ENCODE data around the gene GGT5.
"Not testable (repeated sequence)": the region's sequence is repeated elsewhere in the genome, so short reads cannot be mapped to it uniquely, and the experiment has no call there.

Gene GGT5

DNA sequence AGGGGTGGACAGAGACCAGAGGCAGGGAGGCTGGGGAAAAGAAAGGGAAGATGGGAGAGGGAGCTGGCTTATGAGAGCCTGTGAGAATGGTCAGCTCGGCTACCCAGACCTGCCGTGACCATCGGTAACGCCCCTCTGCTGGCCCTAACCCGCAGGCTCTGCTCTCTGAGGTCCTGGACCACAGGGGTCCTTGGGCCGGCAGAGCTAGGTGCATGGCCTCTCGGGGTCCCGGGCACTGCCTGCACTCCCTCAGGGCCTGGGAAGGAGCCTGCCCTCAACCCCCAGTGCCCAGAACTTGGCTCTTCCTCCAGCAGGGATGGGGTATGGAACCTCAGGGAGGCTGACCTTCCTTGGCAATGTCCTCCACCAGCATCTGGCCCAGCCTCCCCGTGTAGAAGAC lies 13.2 kb downstream of the GGT5 start:
- DNase-seq: no peak

DNA sequence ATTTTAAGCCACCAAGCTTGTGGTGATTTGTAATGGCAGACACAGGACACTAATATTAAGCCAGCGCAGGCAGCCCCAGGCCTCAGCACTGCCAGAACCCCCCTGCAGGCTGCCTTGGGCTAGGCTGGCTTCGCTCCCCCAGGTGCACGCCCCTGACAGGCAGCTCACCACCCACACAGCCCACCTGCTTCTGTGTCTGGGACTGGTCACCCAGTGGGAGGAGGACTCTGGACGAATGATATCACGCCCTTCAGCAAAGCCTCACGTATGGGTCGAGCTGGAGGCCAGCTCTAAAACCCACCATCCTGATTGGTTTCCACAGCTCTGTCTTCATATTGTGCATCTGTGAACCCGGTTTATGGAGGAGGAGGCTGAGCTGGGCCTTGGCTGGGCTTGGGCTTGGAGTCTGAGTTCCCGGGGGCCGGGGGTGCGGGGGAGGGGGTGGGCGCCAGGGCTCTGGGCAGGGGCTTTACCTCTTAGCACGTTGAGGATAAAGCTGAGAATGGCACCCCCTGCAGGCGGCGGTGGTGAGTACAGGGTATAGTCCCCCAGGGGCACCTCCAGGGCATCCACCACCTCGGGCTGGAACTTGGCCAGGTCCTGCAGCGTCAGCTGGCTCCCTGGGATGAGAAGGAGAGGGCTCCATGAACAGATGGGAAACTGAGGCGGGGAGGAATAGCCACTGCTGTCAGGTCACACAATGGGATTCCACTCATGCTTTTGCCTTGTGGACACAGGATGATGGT lies 13.8 kb downstream of the GGT5 start:
- DNase-seq: peak; percentile 27

DNA sequence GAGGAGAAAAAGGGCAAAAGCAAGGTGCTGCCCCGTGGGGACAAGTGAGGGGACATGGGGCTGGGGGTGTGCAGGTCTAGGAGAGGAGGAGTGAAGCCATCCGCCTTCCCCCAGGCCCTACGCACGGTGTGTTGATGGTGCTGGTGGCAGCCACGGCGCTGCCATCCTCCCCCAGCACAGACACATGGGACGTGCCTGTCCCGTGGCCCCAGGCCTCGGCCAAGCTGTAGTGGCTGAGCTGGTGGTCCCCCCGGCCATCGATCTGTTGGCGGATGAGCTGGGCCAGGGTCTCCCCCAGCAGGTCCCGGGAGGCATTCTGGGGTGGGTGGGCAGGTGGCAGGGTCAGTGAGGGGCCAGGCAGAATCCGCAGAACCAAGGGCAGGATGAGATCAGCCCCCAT lies 18.9 kb downstream of the GGT5 start:
- no peak for DNase-seq

DNA sequence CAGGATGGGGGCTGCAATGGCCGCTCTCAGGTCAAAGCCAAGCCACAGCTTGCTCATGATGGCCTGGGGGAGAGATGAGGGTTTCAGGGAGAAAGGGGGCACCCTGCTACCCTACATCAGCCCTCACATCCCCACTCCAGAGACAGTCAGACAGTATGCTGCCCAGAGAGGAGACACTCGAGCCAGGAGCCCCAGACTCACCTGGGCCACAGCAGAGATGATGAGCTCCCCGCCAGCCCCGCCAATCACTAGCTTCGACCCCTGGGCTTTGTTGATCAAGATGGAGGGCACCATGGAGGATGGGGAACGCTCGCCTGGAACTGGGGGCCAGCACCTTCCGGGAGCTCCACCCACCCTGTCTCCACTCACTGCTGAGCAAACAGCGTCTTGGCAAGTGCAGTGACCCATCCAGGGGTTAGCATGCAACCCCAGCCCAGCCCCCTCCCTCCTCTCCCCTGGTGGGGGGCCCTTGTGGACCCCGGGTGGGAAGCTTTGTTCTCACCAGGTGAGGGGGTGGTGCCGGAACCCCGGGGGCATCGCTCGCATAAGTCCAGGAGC lies 19.8 kb downstream of the GGT5 start:
- no peak for DNase-seq

DNA sequence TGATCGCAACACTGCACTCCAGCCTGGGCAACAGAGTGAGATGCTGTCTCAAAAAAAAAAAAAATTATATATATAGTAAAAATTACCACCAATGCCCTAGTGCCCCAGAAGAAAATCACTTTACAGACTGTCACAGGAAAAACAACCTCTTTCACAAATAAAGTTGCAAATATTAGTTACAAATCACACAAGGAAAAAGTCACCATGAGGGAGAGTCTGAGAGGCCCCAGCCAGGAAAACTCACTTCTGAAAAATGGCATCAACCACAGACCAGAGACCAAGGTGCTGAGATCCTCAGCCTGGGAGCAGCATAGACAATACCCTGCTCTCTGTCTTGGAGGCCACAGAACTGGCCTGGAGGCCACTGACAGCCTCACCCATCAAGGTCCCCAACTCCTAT lies 20.4 kb downstream of the GGT5 start:
- no peak for DNase-seq

DNA sequence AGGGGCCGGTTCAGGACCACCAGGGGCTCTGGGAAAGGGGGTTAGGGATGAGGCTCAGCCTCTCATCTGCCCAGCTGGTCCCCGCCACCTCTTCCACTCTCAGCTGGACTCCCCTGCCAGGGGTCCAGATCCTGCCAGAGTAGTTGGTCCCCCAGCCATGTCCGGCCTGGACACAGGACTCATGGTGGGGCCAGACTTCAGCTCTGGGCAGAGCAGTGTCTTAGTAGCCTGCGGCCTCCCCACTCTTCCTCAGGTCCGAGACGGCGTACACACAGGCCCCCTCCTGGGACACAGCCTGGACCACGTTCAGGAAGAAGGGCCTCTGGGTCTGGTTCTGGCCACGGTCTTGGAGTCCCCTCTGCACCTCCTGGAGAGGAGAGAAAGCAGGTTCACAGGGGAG lies 25.1 kb downstream of the GGT5 start:
- DNase-seq: no peak

DNA sequence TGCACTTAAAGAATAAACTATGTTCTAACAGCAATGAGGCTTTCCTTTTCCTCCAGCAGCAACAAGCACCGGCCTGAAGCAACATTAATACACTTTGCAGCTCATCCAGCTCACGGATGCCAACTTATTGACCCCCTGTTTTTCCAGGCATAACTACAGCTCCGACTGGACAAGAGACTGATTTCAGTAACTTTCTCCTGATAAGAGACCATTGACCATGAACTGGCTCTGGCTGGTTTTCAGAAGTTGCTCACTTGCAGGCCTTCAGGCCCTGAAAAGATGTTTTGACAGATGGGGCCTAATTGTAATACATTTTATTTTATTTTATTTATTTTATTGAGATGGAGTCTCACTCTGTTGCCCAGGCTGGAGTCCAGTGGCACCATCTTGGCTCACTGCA lies 27.5 kb downstream of the GGT5 start:
- no peak for DNase-seq

DNA sequence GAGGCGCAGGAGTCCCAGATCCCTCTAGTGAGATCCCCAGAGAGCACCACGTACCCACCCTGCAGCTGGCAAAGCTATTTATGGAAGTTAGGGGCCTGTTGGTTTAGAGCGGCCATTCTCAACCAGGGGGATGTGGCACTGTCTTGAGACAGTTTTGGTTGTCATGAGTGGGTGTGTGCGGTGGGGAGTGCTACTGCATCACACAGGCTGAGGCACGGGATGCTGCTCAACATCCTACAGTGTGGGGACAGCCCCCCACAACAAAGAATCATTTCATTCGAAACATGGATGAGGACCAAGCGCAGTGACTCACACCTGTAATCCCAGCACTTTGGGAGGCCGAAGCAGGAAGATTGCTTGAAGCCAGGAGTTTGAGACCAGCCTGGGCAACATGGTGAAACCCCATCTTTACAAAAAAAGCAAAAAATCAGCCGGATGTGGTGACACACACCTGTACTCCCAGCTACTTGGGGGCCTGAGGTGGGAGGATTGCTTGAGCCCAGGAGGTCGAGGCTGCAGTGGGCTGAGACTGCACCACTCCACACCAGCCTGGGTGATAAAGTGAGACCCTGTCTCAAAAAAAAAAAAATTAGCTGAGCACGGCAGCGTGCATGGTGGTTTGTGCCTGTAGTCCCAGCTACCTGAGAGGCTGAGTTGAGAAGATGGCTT lies 28.2 kb downstream of the GGT5 start:
- DNase-seq: no peak

DNA sequence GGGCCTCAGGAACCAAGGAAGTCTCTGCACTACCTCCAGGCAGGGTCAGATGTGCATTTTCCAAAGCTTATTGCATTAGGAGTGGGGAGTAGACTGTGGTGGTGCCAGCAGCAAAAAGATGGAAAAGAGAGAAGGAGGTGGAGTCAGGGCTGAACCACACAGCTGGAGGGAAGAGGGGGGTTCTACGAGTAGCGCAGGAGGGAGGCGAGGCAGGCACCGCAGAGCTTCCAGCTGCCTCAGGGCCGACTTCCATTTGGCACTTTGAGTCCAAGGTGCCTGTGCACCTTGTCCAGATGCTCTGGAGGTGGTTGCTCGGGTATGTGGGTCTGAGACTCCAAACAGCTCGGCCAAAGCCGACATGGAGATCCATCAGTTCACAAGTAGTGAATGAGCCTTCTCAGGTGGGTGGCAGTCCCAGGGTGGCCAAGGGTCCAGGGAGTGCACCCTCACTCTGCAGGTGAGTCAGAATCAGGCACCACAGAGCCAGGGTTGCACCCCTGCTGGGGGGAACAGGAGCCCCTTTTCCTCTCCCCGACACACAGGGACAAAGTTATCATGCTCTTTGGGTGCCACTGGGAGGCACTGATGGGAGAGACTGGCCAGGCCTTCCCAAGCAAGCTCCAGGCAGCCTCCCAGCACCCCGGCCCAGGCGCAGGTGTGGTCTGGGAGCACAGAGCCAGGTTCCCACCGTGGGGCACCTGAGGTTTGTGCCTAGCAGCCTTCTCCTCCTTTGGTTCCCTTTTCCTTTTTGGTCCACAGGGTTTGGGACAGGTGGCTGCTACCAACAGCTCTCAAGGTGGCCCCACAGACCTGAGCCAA lies 30.2 kb downstream of the GGT5 start:
- no peak for DNase-seq

DNA sequence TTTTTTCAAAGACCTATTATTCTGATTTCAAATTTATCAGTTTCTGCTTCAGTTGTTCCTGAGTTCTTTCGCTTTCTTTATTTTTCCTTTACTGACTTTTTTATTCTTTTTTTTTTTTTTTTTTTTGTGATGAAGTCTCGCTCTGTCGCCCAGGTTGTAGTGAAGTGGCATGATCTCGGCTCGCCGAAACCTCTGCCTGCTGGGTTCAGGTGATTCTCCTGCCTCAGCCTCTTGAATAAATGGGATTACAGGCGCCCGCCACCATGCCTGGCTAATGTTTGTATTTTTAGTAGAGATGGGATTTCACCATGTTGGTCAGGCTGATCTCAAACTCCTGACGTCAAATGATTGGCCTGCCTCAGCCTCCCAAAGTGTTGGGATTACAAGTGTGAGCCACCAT lies 31.8 kb downstream of the GGT5 start:
- DNase-seq: not testable (repeated sequence)

DNA sequence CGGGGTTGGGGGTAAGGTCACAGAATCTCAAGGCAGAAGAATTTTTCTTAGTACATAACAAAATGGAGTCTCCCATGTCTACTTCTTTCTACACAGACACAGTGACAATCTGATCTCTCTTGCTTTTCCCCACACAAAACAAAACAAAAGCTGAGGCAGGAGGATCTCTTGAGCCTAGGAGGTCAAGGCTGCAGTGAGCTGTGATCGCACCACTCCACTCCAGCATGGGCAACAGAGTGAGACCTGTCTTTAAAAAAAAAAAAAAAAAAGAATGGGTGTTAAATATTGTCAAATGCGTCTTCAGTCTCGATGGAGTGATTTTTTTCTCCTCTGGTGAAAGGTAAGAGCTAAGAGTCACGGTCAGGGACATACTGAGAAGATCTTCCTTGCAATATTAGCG lies 33.2 kb downstream of the GGT5 start:
- not testable (repeated sequence) for DNase-seq

DNA sequence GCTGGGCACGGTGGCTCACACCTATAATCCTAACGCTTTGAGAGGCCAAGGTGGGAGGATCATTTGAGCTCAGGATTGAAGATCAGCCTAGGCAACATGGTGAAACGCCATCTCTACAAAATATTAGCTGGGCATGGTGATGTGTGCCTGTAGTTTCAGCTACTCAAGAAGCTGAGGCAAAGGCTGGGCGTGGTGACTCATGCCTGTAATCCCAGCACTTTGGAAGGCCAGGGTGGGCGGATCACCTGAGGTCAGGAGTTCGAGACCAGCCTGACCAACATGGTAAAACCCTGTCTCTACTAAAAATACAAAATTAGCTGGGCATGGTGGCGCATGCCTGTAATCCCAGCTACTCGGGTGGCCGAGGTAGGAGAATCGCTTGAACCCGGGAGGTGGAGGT lies 34.5 kb downstream of the GGT5 start:
- not testable (repeated sequence) for DNase-seq

DNA sequence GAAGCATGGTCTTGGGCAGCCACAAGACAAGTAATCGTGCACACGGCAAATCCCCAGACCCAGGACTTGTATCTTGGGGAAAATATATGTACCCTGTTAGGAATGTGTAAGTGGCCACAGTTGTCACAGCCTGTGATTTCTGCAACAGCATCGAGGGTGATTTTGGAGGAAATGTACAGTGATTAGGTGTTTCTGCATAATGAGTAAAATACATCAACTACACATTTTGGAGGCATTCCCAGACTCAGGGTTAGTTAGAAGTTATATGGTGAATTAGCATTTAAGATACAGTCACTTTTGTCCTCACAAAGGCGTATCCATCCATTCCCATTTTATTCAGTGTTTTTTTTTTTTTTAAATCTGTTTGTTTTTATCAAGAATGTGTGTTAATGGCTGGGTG lies 35.2 kb downstream of the GGT5 start:
- DNase-seq: no peak

DNA sequence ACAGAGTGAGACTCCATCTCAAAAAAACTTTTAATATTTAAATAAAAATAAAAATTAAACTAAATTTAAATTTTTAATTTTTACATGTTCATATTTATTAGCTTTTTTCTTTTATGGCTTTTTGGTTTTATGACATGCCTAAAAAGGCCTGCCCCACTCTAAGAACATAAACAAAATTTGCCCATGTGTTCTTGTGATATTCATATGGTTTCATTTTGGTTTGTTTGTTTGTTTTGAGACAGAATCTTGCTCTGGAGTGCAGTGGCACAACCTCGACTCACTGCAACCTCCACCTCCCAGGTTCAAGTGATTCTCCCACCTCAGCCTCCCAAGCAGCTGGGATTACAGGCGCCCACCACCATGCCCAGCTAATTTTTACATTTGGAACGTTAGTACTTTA lies 35.9 kb downstream of the GGT5 start:
- DNase-seq: no peak

DNA sequence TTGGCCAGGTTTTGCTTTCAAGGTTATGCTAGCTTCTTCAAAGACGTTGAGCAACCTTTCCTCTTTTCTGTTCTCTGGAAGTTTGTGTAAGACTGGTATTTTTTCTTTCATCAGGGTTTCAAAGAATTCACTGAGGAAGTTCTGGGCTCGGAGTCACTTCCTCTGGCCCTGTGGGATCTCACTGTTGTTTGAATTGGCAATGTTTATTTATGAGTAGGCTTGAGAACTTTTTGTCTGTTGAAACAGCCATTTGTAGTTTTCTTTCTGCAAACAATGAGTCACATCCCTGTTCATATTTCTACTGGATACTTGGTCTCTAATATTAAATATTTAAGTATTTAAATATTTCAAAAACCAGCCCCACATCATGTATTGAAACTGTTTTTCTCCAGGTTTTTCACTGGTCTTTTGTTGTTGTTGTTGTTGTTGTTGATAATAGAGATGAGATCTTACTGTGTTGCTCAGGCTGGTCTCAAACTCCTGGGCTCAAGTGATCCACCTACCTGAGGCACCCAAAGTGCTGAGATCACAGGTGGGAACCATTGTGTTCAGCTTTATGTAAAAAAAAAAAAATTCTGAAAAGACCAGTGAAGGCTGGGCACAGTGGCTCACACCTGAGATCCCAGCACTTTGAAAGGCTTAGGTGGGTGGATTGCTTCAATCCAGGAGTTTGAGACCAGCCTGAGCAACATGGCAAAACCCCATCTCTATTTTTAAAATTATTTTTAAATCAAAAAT lies 36.7 kb downstream of the GGT5 start:
- DNase-seq: peak; percentile 69

DNA sequence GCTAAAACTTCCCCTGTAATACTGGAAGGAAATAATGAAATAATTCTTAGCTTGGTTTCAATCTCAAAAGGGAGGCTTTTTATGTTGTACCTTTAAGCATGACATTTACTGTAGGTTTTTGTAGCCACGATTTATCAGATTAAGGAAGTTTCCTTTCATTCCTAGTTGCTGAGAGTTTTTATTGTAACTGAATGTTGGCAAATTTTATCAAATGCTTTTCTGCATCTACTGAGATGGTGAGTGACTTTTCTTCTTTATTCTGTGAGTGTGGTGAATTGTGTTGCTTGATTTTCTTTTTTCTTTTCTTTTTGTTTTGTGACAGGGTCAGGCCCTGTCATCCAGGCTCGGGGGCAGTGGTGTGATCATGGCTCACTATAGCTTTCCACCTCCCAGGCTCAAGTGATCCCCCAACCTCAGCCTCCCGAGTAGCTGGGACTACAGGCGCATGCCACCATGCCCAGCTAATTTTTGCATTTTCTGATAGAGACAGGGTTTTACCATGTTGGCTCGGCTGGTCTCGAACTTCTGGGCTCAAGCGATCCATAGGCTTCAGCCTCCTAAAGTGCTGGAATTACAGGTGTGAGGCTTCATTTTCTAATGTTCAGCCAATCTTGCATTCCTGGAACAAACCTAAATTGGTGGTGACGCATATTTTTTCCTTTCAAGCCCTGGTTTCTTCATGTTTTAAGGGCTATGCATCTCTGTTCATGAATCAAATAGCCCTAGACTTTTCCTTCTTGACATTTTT lies 37.4 kb downstream of the GGT5 start:
- DNase-seq: no peak

DNA sequence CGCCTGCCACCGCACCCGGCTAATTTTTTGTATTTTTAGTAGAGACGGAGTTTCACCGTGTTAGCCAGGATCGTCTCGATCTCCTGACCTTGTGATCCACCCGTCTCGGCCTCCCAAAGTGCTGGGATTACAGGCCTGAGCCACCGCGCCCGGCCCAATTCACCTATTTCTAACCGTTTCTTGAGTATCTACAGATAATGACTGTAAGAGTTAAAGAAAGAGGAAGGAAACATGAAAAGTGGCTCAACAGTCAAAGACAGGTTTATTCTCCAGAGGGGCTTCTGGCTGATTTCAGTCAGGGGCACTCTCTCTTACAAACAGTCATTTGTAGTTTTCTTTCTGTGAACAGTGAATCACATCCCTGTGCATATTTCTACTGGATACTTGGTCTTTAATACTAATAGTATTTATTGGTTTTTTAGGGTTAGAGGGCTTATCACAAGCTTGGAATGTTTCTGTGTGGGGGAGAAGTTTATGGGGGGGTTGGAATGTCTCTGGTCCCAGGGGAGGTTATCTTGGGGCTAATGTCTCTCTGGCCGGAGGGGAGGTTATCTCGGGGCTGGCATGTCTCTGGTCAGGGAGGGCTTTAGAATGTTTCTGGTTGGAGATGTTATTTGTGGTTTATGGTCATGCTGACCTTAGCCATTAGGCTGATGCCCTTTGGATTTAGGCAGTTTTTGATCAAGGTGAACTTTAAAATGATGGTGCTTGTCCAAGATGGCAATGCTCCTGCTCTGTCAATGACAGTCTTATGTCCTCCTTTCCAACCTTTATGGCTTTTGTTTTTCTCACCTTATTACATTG lies 38.2 kb downstream of the GGT5 start:
- not testable (repeated sequence) for DNase-seq

DNA sequence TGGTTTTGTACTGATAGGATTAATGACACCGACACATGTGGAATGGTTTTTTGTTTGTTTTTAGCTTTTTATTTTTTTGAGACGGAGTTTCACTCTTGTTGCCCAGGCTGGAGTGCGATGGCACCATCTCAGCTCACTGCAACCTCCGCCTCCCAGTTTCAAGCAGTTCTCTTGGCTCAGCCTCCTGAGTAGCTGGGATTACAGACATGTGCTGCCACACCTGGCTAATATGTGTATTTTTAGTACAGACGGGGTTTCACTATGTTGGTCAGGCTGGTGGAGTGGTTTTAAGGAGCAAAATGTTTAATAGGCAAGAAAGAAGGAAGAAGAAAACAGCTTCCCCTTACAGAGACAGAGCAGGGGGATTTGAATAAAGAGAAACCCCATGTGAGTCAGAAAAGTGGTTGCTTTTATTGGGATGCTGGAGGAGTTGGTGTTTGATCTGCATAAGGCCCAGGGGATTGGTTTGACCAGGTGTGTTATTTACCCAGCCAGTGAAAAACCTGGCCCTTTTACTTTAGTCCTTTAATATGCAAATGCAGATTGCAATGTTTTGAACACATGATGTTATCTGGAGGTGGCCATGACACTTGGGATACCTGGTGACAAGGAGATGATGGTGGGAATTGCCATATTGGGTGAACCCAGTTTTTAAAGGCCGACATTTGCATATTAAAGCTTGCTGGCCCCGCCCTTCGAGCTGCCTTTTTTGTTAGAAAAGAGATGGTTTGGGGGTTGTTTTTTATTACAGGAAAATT lies 39.3 kb downstream of the GGT5 start:
- no peak for DNase-seq

DNA sequence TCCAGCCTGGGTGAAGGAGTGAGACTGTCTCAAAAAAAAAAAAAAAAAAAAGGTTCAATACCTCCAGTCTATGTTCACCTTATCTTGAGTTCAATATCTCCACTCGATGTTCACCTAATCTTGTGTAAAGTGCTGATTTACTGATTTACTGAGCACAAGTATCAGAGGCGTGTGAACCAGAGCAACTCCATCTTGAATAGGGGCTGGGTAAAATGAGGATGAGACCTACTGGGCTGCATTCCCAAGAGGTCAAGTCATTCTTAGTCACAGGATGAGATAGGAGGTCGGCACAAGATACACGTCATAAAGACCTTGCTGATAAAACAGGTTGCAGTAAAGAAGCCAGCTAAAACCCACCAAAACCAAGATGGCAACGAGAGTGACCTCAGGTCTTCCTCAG lies 41.0 kb downstream of the GGT5 start:
- DNase-seq: not testable (repeated sequence)

Measured in DMS53 (cell line).